Astrocyte (in vitro differentiated cells and primary cell): Measurements from ENCODE around the gene PSME3.

ENCODE experiments used
- EZH2 ChIP-seq: IDR thresholded peaks from 2 replicates; pipeline ENCODE4 v1.6.1; 2012; ENCODE audit warnings: mild to moderate bottlenecking, low read length, inconsistent platforms; ENCODE audit not compliant: insufficient read depth
- TF ChIP-seq, protein P1 (sequence below): IDR thresholded peaks from 2 replicates; pipeline ENCODE4 v1.5.1; 2011; ENCODE audit warnings: low read depth, mild to moderate bottlenecking, inconsistent platforms, low read length, moderate library complexity; ENCODE audit not compliant: insufficient read depth

DNA sequence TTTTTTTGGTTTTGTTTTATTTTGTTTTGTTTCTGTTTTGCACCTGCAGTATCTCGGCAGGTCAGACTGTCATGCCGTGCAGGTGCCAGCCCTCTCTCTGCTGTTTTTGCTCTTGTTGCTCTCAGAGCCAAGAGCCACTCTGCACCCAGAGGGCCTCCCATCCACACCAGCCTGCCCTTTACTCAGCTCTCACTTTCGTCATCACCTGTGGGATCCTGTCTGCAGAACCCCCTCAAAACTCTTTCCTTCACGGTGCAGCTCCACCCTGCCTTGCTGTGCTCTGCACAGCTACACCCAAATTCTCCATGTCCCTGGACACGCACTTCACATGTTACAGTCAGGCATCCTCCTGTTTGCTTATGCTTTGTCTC lies 20.4 kb downstream of the PSME3 start:
- TF ChIP-seq, protein P1, sequence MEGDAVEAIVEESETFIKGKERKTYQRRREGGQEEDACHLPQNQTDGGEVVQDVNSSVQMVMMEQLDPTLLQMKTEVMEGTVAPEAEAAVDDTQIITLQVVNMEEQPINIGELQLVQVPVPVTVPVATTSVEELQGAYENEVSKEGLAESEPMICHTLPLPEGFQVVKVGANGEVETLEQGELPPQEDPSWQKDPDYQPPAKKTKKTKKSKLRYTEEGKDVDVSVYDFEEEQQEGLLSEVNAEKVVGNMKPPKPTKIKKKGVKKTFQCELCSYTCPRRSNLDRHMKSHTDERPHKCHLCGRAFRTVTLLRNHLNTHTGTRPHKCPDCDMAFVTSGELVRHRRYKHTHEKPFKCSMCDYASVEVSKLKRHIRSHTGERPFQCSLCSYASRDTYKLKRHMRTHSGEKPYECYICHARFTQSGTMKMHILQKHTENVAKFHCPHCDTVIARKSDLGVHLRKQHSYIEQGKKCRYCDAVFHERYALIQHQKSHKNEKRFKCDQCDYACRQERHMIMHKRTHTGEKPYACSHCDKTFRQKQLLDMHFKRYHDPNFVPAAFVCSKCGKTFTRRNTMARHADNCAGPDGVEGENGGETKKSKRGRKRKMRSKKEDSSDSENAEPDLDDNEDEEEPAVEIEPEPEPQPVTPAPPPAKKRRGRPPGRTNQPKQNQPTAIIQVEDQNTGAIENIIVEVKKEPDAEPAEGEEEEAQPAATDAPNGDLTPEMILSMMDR, result no peak
- TF ChIP-seq EZH2, result no peak
